ENCODE data around the gene FUCA2. TPM values are rescaled to one million over a fixed set of nuclear protein-coding genes. Genes with fewer than 3 reads are reported as not detected.
A peak's percentile ranks its signal among the peaks of the same experiment; 100 is the strongest.

The FUCA2 gene
- total RNA-seq, 1 donor from 2014 or later = 58.7 TPM

DNA sequence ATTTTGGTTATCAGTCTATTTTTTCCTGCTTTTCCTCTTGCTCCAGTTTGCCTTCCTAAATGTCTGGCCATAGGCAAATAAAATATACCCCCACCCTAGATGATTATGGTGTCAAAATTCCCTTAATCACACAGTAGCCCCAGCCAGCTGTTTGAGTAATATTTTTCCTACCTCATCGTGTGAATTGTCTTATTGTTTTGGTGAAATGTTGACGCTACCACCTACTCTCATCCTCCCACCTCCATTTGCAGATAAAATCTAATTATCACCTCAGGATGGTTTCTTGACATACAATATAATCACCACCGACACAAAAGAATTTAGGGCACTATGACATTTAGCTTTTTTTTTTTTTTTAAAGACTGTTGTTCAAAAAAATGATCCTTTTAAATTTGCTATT, 44.1 kb upstream of the FUCA2 start:
- TF ChIP-seq, protein P1, sequence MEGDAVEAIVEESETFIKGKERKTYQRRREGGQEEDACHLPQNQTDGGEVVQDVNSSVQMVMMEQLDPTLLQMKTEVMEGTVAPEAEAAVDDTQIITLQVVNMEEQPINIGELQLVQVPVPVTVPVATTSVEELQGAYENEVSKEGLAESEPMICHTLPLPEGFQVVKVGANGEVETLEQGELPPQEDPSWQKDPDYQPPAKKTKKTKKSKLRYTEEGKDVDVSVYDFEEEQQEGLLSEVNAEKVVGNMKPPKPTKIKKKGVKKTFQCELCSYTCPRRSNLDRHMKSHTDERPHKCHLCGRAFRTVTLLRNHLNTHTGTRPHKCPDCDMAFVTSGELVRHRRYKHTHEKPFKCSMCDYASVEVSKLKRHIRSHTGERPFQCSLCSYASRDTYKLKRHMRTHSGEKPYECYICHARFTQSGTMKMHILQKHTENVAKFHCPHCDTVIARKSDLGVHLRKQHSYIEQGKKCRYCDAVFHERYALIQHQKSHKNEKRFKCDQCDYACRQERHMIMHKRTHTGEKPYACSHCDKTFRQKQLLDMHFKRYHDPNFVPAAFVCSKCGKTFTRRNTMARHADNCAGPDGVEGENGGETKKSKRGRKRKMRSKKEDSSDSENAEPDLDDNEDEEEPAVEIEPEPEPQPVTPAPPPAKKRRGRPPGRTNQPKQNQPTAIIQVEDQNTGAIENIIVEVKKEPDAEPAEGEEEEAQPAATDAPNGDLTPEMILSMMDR (IDR thresholded peaks at IDR 0.05) = no peak
- no peaks in the 10 kb centered on the region for H3K27me3 Mint-ChIP-seq (ENCODE audit: unreplicated experiment)
- H3K27ac Mint-ChIP-seq (ENCODE audit: unreplicated experiment) = peak overlapping the region; percentile 59
- no peak for DNase-seq (ENCODE audit: extremely low spot score, unreplicated experiment)
- H3K4me1 Mint-ChIP-seq (ENCODE audit: unreplicated experiment) = peaks cover 29% of the 10 kb centered on the region
- H3K4me3 Mint-ChIP-seq (ENCODE audit: unreplicated experiment) = no peak overlapping the region
- no peaks in the 10 kb centered on the region for H3K9me3 Mint-ChIP-seq (ENCODE audit: unreplicated experiment)
- H3K36me3 Mint-ChIP-seq (ENCODE audit: unreplicated experiment) = no peaks in the 10 kb centered on the region

DNA sequence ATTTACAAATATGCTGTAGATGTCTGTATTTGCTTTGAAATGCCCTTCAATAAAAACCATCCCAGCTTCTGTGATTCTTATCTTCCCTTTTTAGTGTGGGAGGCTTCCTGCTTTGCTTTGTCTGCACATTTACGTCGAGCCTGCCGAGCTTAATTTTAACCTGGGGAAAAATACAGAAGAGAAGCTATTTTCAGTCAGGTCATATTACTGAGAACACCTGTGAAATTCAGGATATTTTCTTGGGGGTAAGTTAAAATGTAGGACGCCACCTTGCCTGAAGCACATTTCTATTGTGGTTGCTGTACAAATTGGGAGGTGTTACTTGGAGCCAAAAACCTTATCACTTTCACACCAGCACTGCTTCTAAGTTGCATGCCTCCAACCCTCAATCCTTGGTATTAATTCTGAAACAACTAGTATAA, 43.6 kb upstream of the FUCA2 start:
- H3K9me3 Mint-ChIP-seq (ENCODE audit: unreplicated experiment) = no peaks in the 10 kb centered on the region
- H3K27ac Mint-ChIP-seq (ENCODE audit: unreplicated experiment) = peak overlapping the region; percentile 17
- H3K4me3 Mint-ChIP-seq (ENCODE audit: unreplicated experiment) = peak overlapping the region; percentile 38
- no peak for DNase-seq (ENCODE audit: extremely low spot score, unreplicated experiment)
- no peaks in the 10 kb centered on the region for H3K36me3 Mint-ChIP-seq (ENCODE audit: unreplicated experiment)
- peaks cover 29% of the 10 kb centered on the region for H3K4me1 Mint-ChIP-seq (ENCODE audit: unreplicated experiment)
- TF ChIP-seq, protein P1 (IDR thresholded peaks at IDR 0.05) = no peak
- no peaks in the 10 kb centered on the region for H3K27me3 Mint-ChIP-seq (ENCODE audit: unreplicated experiment)

DNA sequence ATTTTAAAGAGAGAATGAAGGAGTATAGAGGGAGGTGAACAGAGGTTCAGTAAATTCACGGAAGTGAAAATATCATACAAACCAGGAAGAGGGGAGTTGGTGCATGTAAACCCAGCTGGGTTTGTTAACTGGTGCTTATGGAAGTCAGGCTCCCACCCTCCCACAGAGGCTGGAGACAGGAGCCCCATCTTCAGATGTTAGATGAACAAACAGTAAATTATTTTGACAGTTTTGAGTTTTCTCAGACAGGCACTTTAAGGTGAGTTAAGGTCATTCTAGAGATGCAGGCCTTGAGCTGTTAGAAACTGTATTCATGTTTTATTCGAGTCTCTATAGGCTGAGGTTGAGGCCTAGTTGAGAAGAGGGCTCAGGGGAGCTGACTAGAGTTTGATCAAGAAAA, 41.8 kb upstream of the FUCA2 start:
- Mint-ChIP-seq H3K4me1 (ENCODE audit: unreplicated experiment) (peaks cover 37% of the 10 kb centered on the region), H3K27ac (ENCODE audit: unreplicated experiment) (no peak overlapping the region), H3K36me3 (ENCODE audit: unreplicated experiment) (no peaks in the 10 kb centered on the region), H3K4me3 (ENCODE audit: unreplicated experiment) (no peak overlapping the region), H3K27me3 (ENCODE audit: unreplicated experiment) (no peaks in the 10 kb centered on the region), H3K9me3 (ENCODE audit: unreplicated experiment) (no peaks in the 10 kb centered on the region)
- no peak for DNase-seq (ENCODE audit: extremely low spot score, unreplicated experiment)
- TF ChIP-seq, protein P1 (IDR thresholded peaks at IDR 0.05) = no peak

DNA sequence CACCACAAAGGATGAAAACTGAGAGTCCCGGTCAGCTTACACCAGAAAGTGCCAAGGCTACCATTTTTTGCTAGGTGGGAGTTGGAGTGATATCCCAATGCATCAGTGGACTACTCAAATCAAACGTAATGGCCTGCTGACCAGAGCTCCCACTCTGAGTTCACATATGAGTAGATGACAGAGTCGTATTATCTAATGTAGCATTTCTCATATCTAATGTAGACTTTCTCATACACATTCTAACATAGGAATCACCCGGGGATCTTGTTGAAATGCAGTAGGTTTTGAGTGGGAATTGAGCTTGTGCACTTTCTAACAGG, 38.4 kb upstream of the FUCA2 start:
- H3K4me1 Mint-ChIP-seq (ENCODE audit: unreplicated experiment) = peaks cover 30% of the 10 kb centered on the region

DNA sequence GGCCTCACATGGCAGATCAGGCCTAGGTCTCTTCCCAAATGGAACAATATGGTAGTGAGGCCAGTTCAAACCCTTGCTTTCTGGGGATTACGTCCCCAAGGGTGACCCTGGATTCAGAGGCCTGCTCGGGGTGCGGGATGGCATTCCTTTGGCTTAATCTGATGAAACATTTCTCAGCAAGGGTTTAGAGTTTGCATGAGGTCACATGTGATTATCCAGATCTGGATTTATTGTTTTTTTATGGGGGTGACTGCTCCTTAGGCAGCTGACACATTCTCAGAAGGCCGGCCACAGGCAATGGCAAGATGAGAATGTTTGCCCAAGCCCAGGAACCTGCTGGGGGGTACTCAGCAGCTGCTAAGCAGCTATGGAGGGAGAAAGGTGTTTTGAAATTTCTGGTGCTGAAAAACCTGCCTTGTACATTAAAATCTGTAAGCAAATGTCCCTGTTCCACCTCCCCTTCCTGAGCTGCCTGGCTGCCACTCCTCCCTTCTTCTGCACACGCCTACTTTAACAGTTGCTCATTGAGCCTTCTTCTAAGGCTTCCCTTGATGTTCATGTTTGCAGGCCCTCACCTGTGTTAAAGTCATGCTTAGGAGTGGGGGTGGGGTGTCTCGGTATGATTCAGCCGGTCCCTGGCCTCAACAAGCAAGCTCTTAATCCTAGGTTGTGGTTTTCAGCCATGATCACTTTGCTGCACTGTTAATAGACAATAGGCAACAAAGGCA, 37.9 kb upstream of the FUCA2 start:
- Mint-ChIP-seq H3K4me3 (ENCODE audit: unreplicated experiment) (no peak overlapping the region), H3K27ac (ENCODE audit: unreplicated experiment) (no peak overlapping the region), H3K36me3 (ENCODE audit: unreplicated experiment) (no peaks in the 10 kb centered on the region), H3K27me3 (ENCODE audit: unreplicated experiment) (no peaks in the 10 kb centered on the region), H3K4me1 (ENCODE audit: unreplicated experiment) (peaks cover 25% of the 10 kb centered on the region), H3K9me3 (ENCODE audit: unreplicated experiment) (no peaks in the 10 kb centered on the region)
- TF ChIP-seq, protein P1 (IDR thresholded peaks at IDR 0.05) = no peak
- no peak for DNase-seq (ENCODE audit: extremely low spot score, unreplicated experiment)

More for the DNA sequence above, 38.4 kb upstream of the FUCA2 start:
- Mint-ChIP-seq H3K36me3 (ENCODE audit: unreplicated experiment) (no peaks in the 10 kb centered on the region), H3K27ac (ENCODE audit: unreplicated experiment) (no peak overlapping the region), H3K9me3 (ENCODE audit: unreplicated experiment) (no peaks in the 10 kb centered on the region), H3K4me3 (ENCODE audit: unreplicated experiment) (no peak overlapping the region), H3K27me3 (ENCODE audit: unreplicated experiment) (no peaks in the 10 kb centered on the region)
- no peak for DNase-seq (ENCODE audit: extremely low spot score, unreplicated experiment)
- TF ChIP-seq, protein P1 (IDR thresholded peaks at IDR 0.05) = no peak
